ENCODE results near the gene SLC8B1.

GRCh38 chr12:113374823-113375428, 40.0 kb upstream of the SLC8B1 start:
- TF ChIP-seq CTCF (IDR thresholded peaks at IDR 0.05) (no peak), POLR2A (IDR thresholded peaks at IDR 0.05) (no peak)

All from right lobe of liver (tissue), 4 donors.